Measurements from ENCODE around the gene MAPK11.
A peak's percentile ranks its signal among the peaks of the same experiment; 100 is the strongest.

The MAPK11 gene

GRCh38 chr22:50316114-50317065, 46.2 kb upstream of the MAPK11 start:
- H3K27ac ChIP-seq, result no peak overlapping the region
- TF ChIP-seq, protein P1, sequence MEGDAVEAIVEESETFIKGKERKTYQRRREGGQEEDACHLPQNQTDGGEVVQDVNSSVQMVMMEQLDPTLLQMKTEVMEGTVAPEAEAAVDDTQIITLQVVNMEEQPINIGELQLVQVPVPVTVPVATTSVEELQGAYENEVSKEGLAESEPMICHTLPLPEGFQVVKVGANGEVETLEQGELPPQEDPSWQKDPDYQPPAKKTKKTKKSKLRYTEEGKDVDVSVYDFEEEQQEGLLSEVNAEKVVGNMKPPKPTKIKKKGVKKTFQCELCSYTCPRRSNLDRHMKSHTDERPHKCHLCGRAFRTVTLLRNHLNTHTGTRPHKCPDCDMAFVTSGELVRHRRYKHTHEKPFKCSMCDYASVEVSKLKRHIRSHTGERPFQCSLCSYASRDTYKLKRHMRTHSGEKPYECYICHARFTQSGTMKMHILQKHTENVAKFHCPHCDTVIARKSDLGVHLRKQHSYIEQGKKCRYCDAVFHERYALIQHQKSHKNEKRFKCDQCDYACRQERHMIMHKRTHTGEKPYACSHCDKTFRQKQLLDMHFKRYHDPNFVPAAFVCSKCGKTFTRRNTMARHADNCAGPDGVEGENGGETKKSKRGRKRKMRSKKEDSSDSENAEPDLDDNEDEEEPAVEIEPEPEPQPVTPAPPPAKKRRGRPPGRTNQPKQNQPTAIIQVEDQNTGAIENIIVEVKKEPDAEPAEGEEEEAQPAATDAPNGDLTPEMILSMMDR (conservative IDR thresholded peaks at IDR 0.05), result no peak
- no peak for TF ChIP-seq ZFX (IDR thresholded peaks at IDR 0.05)

DNA sequence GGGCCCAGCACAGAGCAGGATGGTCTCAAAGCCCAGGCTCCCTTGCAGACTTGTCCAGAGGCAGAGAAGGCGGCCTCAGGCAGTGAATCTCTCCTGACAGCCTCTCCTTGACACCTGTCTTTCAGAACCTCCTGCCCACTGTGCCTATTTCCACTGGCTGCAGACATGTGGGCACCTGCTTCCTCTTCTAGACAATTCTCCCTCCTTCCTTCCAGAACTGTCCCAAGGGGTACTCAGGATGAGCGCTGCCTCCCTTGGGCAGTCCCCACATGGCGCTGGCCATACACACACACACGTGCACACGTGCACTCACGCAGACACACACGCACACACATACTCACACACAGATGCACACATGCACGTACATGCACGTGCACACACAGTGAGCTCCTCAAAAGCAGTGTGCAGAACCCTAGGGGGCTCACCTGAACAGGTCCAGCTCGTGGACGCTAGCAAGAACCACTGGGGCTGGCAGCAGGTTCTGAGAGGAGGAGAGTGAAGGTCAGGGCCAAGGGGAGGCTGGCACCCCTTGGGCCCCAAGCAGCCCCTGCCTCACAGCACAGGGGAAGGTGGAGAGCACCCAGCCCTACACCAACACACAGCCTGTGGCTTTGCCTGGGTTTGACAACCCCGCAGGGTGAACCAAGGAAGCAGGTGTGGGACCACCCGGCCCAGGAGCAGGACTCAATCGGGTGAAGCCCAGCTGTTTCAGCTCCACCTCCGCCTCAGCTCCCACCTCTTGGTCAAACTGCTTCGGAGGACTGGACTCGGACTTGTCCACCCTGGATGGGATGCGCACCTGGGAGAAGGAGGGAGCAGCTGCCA, 45.3 kb upstream of the MAPK11 start:
- no peak overlapping the region for H3K27ac ChIP-seq
- TF ChIP-seq, protein P1 (conservative IDR thresholded peaks at IDR 0.05), result no peak
- TF ChIP-seq ZFX (IDR thresholded peaks at IDR 0.05), result no peak

- peak overlapping the region; percentile 6; the same call in 1 of the 2 replicates for H3K27ac ChIP-seq
- TF ChIP-seq ZFX (IDR thresholded peaks at IDR 0.05), result no peak
- TF ChIP-seq, protein P1 (conservative IDR thresholded peaks at IDR 0.05), result no peak
These were observed 44.5 kb upstream of the MAPK11 start for GRCh38 chr22:50314455-50315288.

DNA sequence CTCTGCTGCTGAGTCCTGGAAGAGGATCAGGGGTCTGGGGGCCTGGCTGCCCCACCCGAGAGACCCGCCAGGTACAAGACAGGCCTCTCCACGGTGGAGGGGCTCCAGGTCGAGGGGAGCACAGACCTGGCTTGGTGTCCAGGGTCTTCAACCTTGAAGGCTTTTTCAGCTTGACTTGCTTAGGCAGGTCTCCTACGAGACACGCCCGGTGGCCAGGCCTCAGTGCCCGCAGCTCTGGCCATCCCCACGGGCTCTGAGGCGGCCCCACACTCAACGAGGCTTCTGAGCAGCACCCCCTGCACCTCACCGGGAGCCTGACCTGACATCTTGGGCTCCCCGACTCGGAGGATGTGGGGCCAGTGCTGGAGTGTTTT, 43.9 kb upstream of the MAPK11 start:
- H3K27ac ChIP-seq, result peak overlapping the region; percentile 6; the same call in 1 of the 2 replicates
- no peak for TF ChIP-seq ZFX (IDR thresholded peaks at IDR 0.05)

- no peak overlapping the region; the same call in 1 of the 2 replicates for H3K27ac ChIP-seq
- TF ChIP-seq ZFX (IDR thresholded peaks at IDR 0.05), result no peak
- TF ChIP-seq, protein P1 (conservative IDR thresholded peaks at IDR 0.05), result no peak
These were observed 43.4 kb upstream of the MAPK11 start for GRCh38 chr22:50313600-50313999.

DNA sequence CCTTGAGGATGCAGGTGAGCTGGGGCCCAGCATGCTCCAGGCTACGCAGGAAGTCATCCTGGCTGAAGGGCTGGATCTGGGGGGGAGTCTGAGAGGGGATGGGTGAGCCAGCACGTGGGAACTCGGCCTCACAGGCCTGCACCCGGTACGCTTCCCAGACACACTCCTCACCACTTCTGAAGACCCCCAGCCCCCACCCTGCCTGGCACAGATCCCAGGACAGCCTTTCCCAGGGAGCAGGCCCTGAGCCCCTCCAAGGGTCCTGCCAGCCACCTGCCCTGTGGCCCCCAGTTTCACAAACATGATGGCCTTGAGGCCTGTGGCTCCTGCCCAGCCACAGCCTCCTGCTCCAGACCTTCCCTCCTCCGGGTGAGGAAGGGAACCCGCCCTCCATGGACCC, 42.8 kb upstream of the MAPK11 start:
- TF ChIP-seq, protein P1 (conservative IDR thresholded peaks at IDR 0.05), result no peak
- TF ChIP-seq ZFX (IDR thresholded peaks at IDR 0.05), result no peak
- H3K27ac ChIP-seq, result no peak overlapping the region

- TF ChIP-seq ZFX (IDR thresholded peaks at IDR 0.05), result no peak
- TF ChIP-seq, protein P1 (conservative IDR thresholded peaks at IDR 0.05), result no peak
These were observed 42.2 kb upstream of the MAPK11 start for GRCh38 chr22:50312371-50312770.

More at GRCh38 chr22:50312371-50312770, 42.2 kb upstream of the MAPK11 start:
- H3K27ac ChIP-seq, result no peak overlapping the region
